Measurements from ENCODE around the gene OLFM2. TPM values are rescaled to one million over a fixed set of nuclear protein-coding genes. Genes with fewer than 3 reads are reported as not detected.
A peak's percentile ranks its signal among the peaks of the same experiment; 100 is the strongest.
"Not testable (repeated sequence)": the region's sequence is repeated elsewhere in the genome, so short reads cannot be mapped to it uniquely, and the experiment has no call there.

The OLFM2 gene
- total RNA-seq, 1 donor from 2014 or later, result not detected

DNA sequence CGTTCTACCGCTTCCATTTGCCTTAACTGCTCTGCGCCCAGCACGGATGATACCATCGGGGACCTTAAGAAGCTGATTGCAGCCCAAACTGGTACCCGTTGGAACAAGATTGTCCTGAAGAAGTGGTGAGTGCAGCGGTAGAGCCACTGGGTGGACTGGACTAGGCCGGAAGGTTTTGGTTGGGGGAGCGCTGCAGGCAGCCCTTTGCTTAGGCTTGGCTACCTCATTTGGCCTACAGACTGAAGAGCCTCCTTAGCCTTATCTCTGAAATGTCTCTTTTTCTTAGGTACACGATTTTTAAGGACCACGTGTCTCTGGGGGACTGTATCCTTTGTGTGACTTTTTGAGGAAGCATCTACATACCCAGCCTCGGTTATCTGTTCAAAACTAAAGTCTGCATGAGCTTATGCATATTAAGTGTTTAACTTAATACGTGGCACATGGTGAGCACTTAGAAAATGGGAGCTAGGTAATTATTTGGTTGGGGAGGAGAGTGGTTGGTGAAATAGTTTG, 107.7 kb downstream of the OLFM2 start:
- intact Hi-C loops (cut with micrococcal nuclease), result no loop called here
- H3K4me3 Mint-ChIP-seq, result peak overlapping the region; percentile 100
- H3K4me1 Mint-ChIP-seq, result peaks cover 28% of the 10 kb centered on the region
- DNase-seq, result no peak
- ChIA-PET POLR2A (interaction anchor here (0.6 to 3.0 kb wide), 4 partner anchors 10 to 204 kb away, joined by 3 to 34 read pairs (median 4); partner anchors contain the start of gene FBXL12), CTCF (no interaction called here)
- peak overlapping the region; percentile 98 for H3K27ac Mint-ChIP-seq
- H3K27me3 Mint-ChIP-seq, result no peaks in the 10 kb centered on the region
- H3K36me3 Mint-ChIP-seq (ENCODE audit: low read depth), result peaks cover 26% of the 10 kb centered on the region
- no peaks in the 10 kb centered on the region for H3K9me3 Mint-ChIP-seq
- TF ChIP-seq, protein P1, sequence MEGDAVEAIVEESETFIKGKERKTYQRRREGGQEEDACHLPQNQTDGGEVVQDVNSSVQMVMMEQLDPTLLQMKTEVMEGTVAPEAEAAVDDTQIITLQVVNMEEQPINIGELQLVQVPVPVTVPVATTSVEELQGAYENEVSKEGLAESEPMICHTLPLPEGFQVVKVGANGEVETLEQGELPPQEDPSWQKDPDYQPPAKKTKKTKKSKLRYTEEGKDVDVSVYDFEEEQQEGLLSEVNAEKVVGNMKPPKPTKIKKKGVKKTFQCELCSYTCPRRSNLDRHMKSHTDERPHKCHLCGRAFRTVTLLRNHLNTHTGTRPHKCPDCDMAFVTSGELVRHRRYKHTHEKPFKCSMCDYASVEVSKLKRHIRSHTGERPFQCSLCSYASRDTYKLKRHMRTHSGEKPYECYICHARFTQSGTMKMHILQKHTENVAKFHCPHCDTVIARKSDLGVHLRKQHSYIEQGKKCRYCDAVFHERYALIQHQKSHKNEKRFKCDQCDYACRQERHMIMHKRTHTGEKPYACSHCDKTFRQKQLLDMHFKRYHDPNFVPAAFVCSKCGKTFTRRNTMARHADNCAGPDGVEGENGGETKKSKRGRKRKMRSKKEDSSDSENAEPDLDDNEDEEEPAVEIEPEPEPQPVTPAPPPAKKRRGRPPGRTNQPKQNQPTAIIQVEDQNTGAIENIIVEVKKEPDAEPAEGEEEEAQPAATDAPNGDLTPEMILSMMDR (IDR thresholded peaks at IDR 0.05), result no peak
- no peak for ATAC-seq (ENCODE audit: low read depth)

DNA sequence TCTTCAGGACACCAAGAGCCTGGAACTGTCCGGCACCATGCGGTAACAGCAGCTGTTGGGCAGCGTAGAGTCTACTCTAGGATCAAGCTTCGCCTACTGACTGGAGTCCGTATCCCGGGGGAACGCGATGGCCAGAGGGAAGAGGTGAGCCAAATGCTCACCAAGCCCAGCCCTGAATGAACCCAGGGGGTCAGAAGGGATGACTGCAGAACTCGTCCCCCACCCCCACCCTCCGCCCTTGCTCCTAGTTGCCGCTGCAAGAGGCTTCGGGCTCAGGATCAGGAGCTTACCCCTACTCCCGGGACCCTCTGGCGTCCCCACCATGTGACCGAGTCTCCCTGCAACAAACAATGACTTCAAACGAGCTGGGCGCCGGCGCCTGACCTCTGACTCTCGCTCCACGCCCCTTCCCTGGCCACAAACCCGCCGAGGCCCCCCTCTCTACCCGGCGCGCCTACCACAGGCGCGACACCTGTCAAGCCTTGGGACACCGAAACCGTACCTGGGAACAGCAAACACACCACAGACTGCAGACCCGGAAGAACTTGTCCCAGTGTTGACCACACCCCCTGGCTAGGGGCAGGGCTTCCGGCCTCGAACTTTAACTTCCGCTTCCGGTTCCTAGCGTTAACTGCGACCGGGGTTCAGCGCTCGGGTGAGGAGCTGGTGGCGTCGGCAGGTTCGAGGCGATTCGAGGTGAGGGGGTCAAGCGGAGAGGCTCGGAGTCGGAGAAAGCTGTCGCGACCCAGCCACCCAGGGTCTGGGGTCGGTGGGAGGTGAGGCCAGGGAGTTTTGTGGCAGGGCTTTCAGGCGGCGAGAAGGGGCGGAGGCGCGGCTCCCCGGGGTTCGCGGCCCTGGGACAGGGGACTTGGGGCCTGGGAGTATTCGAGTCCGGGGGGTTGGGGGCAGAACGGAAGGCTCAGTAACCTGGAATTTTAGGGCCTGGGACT, 108.8 kb downstream of the OLFM2 start, which contains the start of gene UBL5:
UBL5 (plus strand) TSS at position 630 of the 950 bp plus-strand sequence. CDS start 420 bp downstream, outside the sequence.
- H3K4me3 Mint-ChIP-seq, result peak within 1 kb of the TSS; percentile 100
- H3K36me3 Mint-ChIP-seq (ENCODE audit: low read depth), result peaks cover 28% of the 10 kb centered on the region
- H3K9me3 Mint-ChIP-seq, result no peaks in the 10 kb centered on the region
- no peaks in the 10 kb centered on the region for H3K27me3 Mint-ChIP-seq
- ATAC-seq (ENCODE audit: low read depth) (peak; percentile 95), DNase-seq (peak; percentile 81)
- ChIA-PET CTCF (no interaction called here), POLR2A (interaction anchor here (0.5 to 3.0 kb wide), 12 partner anchors 9 to 1381 kb away, joined by 3 to 34 read pairs (median 4); partner anchors contain the start of genes FBXL12, ZNF561 and ZNF846)
- peak within 1 kb of the TSS; percentile 98 for H3K27ac Mint-ChIP-seq
- peaks cover 28% of the 10 kb centered on the region for H3K4me1 Mint-ChIP-seq
- intact Hi-C loops (cut with micrococcal nuclease), result loop anchor here (1.0 to 2.0 kb wide), 3 partner anchors 8 to 59 kb away; partner anchors contain the start of genes FBXL12, PIN1 and ZNF846
- TF ChIP-seq, protein P1 (IDR thresholded peaks at IDR 0.05), result no peak

GRCh38 chr19:9823816-9824215, 112.5 kb downstream of the OLFM2 start:
- DNase-seq (no peak), ATAC-seq (ENCODE audit: low read depth) (no peak)
- no peaks in the 10 kb centered on the region for H3K27me3 Mint-ChIP-seq
- no peak overlapping the region for H3K4me3 Mint-ChIP-seq
- POLR2A ChIA-PET, result no interaction called here
- CTCF ChIA-PET, result no interaction called here
- H3K27ac Mint-ChIP-seq, result no peak overlapping the region
- no peaks in the 10 kb centered on the region for H3K9me3 Mint-ChIP-seq
- TF ChIP-seq, protein P1 (IDR thresholded peaks at IDR 0.05), result no peak
- H3K36me3 Mint-ChIP-seq (ENCODE audit: low read depth), result peaks cover 21% of the 10 kb centered on the region
- intact Hi-C loops (cut with micrococcal nuclease), result no loop called here
- peaks cover 36% of the 10 kb centered on the region for H3K4me1 Mint-ChIP-seq

- ATAC-seq (ENCODE audit: low read depth); H3K4me3 Mint-ChIP-seq; DNase-seq; H3K27ac Mint-ChIP-seq; H3K9me3 Mint-ChIP-seq; intact Hi-C loops (cut with micrococcal nuclease); CTCF ChIA-PET; H3K27me3 Mint-ChIP-seq: not testable (repeated sequence)
- Mint-ChIP-seq H3K4me1 (peaks cover 24% of the 10 kb centered on the region), H3K36me3 (ENCODE audit: low read depth) (peaks cover 26% of the 10 kb centered on the region)
- POLR2A ChIA-PET, result interaction anchor here (1.6 kb wide), 1 partner anchor 19 kb away, joined by 3 read pairs; no protein-coding TSS in a partner anchor
These were observed 116.3 kb downstream of the OLFM2 start for GRCh38 chr19:9820034-9820433.

DNA sequence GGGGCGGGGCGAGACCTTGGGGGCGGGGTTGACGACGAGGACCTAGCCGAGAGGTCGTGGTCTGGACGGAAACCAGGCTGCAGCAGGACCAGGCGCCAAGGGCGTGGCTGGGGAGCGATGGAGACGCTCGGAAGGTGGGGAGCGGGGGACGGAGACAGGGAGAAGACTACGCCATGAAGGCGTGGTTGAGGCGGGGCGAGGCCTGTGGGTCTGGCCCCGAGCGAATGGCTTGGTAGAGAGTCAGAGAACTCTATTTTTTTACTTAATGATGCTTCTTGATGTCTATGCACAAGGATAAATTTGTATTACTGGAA, 116.8 kb downstream of the OLFM2 start:
- Mint-ChIP-seq H3K4me3 (peak overlapping the region; percentile 94), H3K9me3 (peaks cover 3% of the 10 kb centered on the region), H3K36me3 (ENCODE audit: low read depth) (peaks cover 31% of the 10 kb centered on the region), H3K27ac (peak overlapping the region; percentile 92), H3K4me1 (peaks cover 24% of the 10 kb centered on the region), H3K27me3 (no peaks in the 10 kb centered on the region)
- ChIA-PET CTCF (no interaction called here), POLR2A (interaction anchor here (0.6 to 1.9 kb wide), 13 partner anchors 8 to 1948 kb away, joined by 3 to 34 read pairs (median 7); partner anchors contain the start of genes ANGPTL6, PIN1, UBL5 and ZNF121)
- TF ChIP-seq, protein P1 (IDR thresholded peaks at IDR 0.05), result no peak
- ATAC-seq (ENCODE audit: low read depth) (no peak), DNase-seq (no peak)
- intact Hi-C loops (cut with micrococcal nuclease), result loop anchor here (1.0 to 5.0 kb wide), 12 partner anchors 8 to 1307 kb away; partner anchors contain the start of genes CARM1, PIN1, UBL5 and ZNF121

All from activated B cell treated with CpG ODN at 0.5 μM for 24 hours (primary cell).